SK-N-MC (cell line): ENCODE measurements around the gene DIPK1C.
A peak's percentile ranks its signal among the peaks of the same experiment; 100 is the strongest.
"Not testable (repeated sequence)": the region's sequence is repeated elsewhere in the genome, so short reads cannot be mapped to it uniquely, and the experiment has no call there.

ENCODE experiments used
- DNase-seq: peaks from one replicate; pipeline ENCODE4 v3.0.0-alpha.2; 2011; ENCODE audit warnings: low read depth, low spot score
- H3K27ac ChIP-seq: fragments of 200-600 bp; sonication (generic); 2 replicates; pipeline ENCODE4 v1.5.1; 2016; ENCODE audit warnings: mixed run types
- H3K36me3 ChIP-seq: fragments of 200-600 bp; sonication (generic); 2 replicates; pipeline ENCODE4 v1.6.1; 2017; ENCODE audit warnings: antibody characterized with exemption, low read length, mixed read lengths; ENCODE audit not compliant: insufficient read depth
- H3K4me3 ChIP-seq: fragments of 200-600 bp; sonication (generic); 2 replicates; pipeline ENCODE4 v1.5.1; 2016
- H3K9ac ChIP-seq: fragments of 200-600 bp; sonication (generic); 2 replicates; pipeline ENCODE4 v1.8.0; 2017; ENCODE audit warnings: mixed run types, mixed read lengths; ENCODE audit not compliant: insufficient read length
- H3K9me3 ChIP-seq: fragments of 200-600 bp; sonication (generic); 2 replicates; pipeline ENCODE4 v1.6.1; 2017; ENCODE audit warnings: low read depth, mild to moderate bottlenecking, antibody characterized with exemption, low read length, moderate library complexity, mixed read lengths
- EZH2 ChIP-seq: fragments of 200-600 bp; sonication (generic); IDR thresholded peaks from one replicate; pipeline ENCODE4 v1.6.1; 2017; ENCODE audit warnings: antibody characterized with exemption
- FOXP2 ChIP-seq: optimal IDR thresholded peaks from 2 replicates; pipeline ENCODE3; 2011; ENCODE audit warnings: mild to moderate bottlenecking, moderate library complexity; ENCODE audit not compliant: insufficient read depth; ENCODE audit errors: extremely low read length, control extremely low read depth
- POLR2AphosphoS5 ChIP-seq: IDR thresholded peaks from 2 replicates; pipeline ENCODE4 v1.6.1; 2012; ENCODE audit warnings: mild to moderate bottlenecking, low read depth, low read length, borderline replicate concordance

The DIPK1C gene

DNA sequence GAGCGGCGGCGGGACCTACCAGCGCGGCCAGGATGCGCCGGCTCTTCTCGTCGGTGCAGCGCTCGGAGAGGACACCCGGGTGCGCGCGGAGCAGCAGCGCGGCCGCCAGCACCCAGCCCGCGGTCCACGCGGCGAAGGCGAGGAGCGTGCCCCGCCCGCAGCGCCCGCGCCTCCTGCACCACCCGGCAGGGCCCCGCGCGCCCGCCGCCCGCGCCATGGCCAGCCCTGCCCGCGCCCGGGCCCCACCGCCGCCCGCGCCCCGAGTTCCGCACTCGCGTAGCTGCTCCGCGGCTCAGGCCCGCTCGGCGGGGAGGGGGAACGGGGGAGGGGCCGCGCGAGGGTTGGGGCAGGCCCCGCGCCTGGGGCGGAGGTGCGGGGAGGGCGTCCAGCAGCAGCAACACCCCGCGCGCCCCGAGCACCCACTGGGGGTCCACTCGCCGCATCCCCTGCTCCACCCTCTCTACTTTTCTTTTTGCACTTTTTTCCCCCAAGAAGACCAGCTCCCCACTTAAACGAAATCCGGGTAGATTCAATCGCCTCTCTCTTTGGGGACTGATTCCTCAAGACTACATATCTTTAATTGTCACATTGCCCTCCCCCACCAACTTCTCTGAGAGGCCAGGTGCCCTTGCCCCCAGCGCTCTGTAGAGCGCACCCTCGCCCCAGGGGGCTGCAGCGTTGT lies at the start of gene DIPK1C:
Gene DIPK1C (minus strand): TSS at position 266 of the 682 bp plus-strand sequence. CDS start 49 bp downstream, at position 217.
- Histone ChIP-seq H3K9me3 (no peaks in the 10 kb centered on the region), H3K36me3 (no peaks in the 10 kb centered on the region), H3K27ac (no peak within 1 kb of the TSS), H3K9ac (peak within 1 kb of the TSS; percentile 59), H3K4me3 (peak within 1 kb of the TSS; percentile 79)
- TF ChIP-seq POLR2AphosphoS5 (no peak), FOXP2 (no peak), EZH2 (no peak)
- no peak for DNase-seq

DNA sequence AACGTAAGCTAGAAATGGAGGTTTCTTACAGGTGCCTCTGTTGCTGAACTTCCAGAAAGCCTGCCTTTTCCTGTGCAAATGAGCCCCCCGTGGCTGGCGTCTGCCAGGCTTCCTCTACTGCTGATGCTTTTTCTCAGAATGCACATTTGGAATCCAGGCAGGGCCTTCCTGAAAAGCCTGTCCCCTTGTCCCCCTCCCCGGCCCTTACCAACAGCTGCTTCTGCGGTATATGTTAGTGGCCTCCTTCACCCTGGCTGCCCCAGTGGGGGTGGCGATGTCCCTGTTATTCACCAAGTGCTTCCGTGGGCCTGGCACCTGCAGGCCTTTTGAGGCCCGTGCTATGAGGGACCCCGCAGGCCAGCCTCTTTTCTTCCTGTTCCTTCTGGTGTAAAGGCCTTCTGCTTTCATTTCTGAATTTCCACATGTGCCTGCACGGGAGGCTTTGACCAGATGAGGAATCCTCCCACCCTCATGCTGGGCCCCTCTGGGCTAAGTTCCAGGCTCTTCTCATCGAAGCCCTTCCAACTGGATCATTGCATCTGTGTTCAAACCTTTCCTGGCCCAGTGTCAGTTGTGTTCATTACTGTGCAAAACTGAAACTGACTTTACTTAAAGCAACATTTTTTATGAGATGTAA lies 49.5 kb upstream of the DIPK1C start:
- Histone ChIP-seq H3K36me3 (peaks cover 31% of the 10 kb centered on the region), H3K9ac (no peak overlapping the region)
- DNase-seq: no peak

DNA sequence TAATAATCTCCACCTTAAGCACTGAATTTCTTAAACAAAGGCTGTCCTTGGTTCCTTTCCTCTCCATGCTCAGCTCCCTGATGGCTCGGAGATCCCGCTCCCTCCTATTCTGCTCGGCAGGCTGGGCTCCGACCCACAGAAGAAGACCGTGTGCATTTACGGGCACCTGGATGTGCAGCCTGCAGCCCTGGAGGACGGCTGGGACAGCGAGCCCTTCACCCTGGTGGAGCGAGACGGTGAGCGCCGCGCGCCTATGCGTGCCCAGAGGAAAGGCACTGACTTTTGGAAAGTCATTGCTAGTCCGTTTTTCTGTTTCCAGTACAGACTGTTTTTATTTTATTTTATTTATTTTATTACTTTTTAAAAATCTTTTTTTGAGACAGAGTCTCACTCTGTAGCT lies 48.7 kb upstream of the DIPK1C start:
- no peak for TF ChIP-seq EZH2
- no peak for TF ChIP-seq POLR2AphosphoS5
- no peak for TF ChIP-seq FOXP2
- H3K36me3 ChIP-seq: peaks cover 37% of the 10 kb centered on the region

More for the DNA sequence above, 49.5 kb upstream of the DIPK1C start:
- TF ChIP-seq EZH2: no peak
- no peak for TF ChIP-seq POLR2AphosphoS5
- no peak for TF ChIP-seq FOXP2
- no peak overlapping the region for H3K27ac ChIP-seq
- H3K9me3 ChIP-seq: no peaks in the 10 kb centered on the region
- no peak overlapping the region for H3K4me3 ChIP-seq

DNA sequence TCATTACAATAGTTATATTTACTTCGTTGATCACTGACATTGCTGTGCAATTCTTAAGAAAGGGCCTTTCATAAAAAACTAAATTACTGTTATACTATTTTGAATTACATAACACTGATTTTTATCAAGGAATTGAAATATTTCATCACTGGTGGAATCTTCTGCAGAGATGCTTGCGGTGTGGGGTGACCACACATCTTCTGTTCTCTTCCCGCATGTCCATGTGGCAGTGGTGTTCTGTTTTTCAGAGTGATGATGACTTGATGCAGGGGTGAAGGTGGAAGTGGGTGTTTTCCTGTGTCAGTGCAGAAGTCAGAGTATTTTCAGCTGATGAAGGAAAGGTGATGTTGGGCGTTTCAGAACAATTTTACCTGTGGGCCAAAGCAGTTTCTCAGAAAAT lies 46.0 kb upstream of the DIPK1C start:
- no peak overlapping the region for H3K27ac ChIP-seq
- peaks cover 23% of the 10 kb centered on the region for H3K36me3 ChIP-seq
- DNase-seq: no peak
- no peaks in the 10 kb centered on the region for H3K9me3 ChIP-seq
- no peak overlapping the region for H3K4me3 ChIP-seq
- H3K9ac ChIP-seq: no peak overlapping the region
- TF ChIP-seq FOXP2 (no peak), POLR2AphosphoS5 (no peak), EZH2 (no peak)

More for the DNA sequence above, 48.7 kb upstream of the DIPK1C start:
- no peaks in the 10 kb centered on the region for H3K9me3 ChIP-seq
- no peak overlapping the region for H3K27ac ChIP-seq
- no peak overlapping the region for H3K9ac ChIP-seq
- H3K4me3 ChIP-seq: no peak overlapping the region
- no peak for DNase-seq

GRCh38 chr18:74501386-74501785 lies 44.3 kb upstream of the DIPK1C start:
- no peak overlapping the region for H3K4me3 ChIP-seq
- H3K27ac ChIP-seq: peak overlapping the region; percentile 11; the same call in 1 of the 2 replicates
- H3K36me3 ChIP-seq: peaks cover 20% of the 10 kb centered on the region
- DNase-seq: no peak
- TF ChIP-seq FOXP2 (no peak), POLR2AphosphoS5 (no peak), EZH2 (no peak)
- no peak overlapping the region for H3K9ac ChIP-seq
- no peaks in the 10 kb centered on the region for H3K9me3 ChIP-seq

GRCh38 chr18:74500774-74501173 lies 43.7 kb upstream of the DIPK1C start:
- not testable (repeated sequence) for H3K9ac ChIP-seq, H3K4me3 ChIP-seq, DNase-seq, H3K9me3 ChIP-seq
- Histone ChIP-seq H3K36me3 (peaks cover 20% of the 10 kb centered on the region), H3K27ac (peak overlapping the region; percentile 11; the same call in 1 of the 2 replicates)

GRCh38 chr18:74500372-74500771 lies 43.3 kb upstream of the DIPK1C start:
- no peak for DNase-seq
- TF ChIP-seq EZH2: no peak
- no peak for TF ChIP-seq POLR2AphosphoS5
- Histone ChIP-seq H3K9ac (no peak overlapping the region), H3K27ac (no peak overlapping the region), H3K4me3 (no peak overlapping the region), H3K9me3 (no peaks in the 10 kb centered on the region), H3K36me3 (peaks cover 20% of the 10 kb centered on the region)

DNA sequence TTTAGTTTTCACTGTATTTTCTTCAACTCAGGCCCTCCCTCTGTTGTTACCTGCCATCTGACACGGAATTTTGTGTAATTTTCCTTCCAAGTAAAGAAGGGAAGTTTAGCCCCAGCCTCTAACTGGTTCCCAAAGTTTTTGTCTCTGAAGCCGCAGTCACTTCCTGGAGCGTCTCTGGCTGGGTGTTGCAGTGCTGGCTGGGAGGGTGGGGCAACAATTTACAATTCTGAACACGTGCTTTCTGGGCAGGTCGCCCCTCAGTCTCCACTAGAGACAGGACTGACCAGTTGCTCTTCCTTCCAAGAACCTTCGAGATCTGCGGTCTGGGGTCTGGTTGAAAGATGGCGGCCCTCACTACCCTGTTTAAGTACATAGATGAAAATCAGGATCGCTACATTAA lies 42.5 kb upstream of the DIPK1C start:
- H3K9me3 ChIP-seq: no peaks in the 10 kb centered on the region
- H3K9ac ChIP-seq: no peak overlapping the region
- no peak overlapping the region for H3K4me3 ChIP-seq
- H3K36me3 ChIP-seq: peaks cover 20% of the 10 kb centered on the region
- no peak for TF ChIP-seq FOXP2
- TF ChIP-seq POLR2AphosphoS5: no peak
- TF ChIP-seq EZH2: no peak
- H3K27ac ChIP-seq: no peak overlapping the region
- DNase-seq: no peak
